Right kidney (tissue), 1 donor: ENCODE measurements around the gene TTLL5.
"Not testable (repeated sequence)": the region's sequence is repeated elsewhere in the genome, so short reads cannot be mapped to it uniquely, and the experiment has no call there.

Source experiments
- DNase-seq: peaks from one replicate; pipeline ENCODE4 v3.0.0-alpha.2; 2016

TTLL5 gene

GRCh38 chr14:75835156-75835725, 174.2 kb downstream of the TTLL5 start:
- DNase-seq, result no peak

- DNase-seq, result no peak
Observed at GRCh38 chr14:75835737-75836136, 174.7 kb downstream of the TTLL5 start.

GRCh38 chr14:75837151-75837787, 176.2 kb downstream of the TTLL5 start:
- no peak for DNase-seq

- no peak for DNase-seq
Observed at GRCh38 chr14:75840911-75841310, 179.9 kb downstream of the TTLL5 start.

GRCh38 chr14:75842551-75842950, 181.5 kb downstream of the TTLL5 start:
- no peak for DNase-seq

- no peak for DNase-seq
Observed at GRCh38 chr14:75844486-75844885, 183.4 kb downstream of the TTLL5 start.

GRCh38 chr14:75845136-75845804, 184.2 kb downstream of the TTLL5 start:
- no peak for DNase-seq

- not testable (repeated sequence) for DNase-seq
Observed at GRCh38 chr14:75846694-75847093, 185.6 kb downstream of the TTLL5 start.

- no peak for DNase-seq
Observed at GRCh38 chr14:75847584-75847983, 186.5 kb downstream of the TTLL5 start.

GRCh38 chr14:75848167-75848913, 187.3 kb downstream of the TTLL5 start:
- no peak for DNase-seq

- no peak for DNase-seq
Observed at GRCh38 chr14:75849300-75849895, 188.4 kb downstream of the TTLL5 start.

- no peak for DNase-seq
Observed at GRCh38 chr14:75851574-75851866, 190.5 kb downstream of the TTLL5 start.

GRCh38 chr14:75854111-75854799, 193.2 kb downstream of the TTLL5 start:
- no peak for DNase-seq

- DNase-seq, result no peak
Observed at GRCh38 chr14:75857199-75857598, 196.2 kb downstream of the TTLL5 start.

GRCh38 chr14:75858362-75858761, 197.3 kb downstream of the TTLL5 start:
- no peak for DNase-seq

GRCh38 chr14:75859746-75860145, 198.7 kb downstream of the TTLL5 start:
- no peak for DNase-seq

- DNase-seq, result no peak
Observed at GRCh38 chr14:75860561-75861160, 199.6 kb downstream of the TTLL5 start.

- DNase-seq, result no peak
Observed at GRCh38 chr14:75861161-75861621, 200.1 kb downstream of the TTLL5 start.

GRCh38 chr14:75863221-75863620, 202.2 kb downstream of the TTLL5 start:
- no peak for DNase-seq

GRCh38 chr14:75864352-75864751, 203.3 kb downstream of the TTLL5 start:
- DNase-seq, result no peak

GRCh38 chr14:75865531-75865930, 204.5 kb downstream of the TTLL5 start:
- DNase-seq, result no peak

GRCh38 chr14:75866970-75867369, 205.9 kb downstream of the TTLL5 start:
- DNase-seq, result no peak
